GM20000 (cell line): ENCODE data around the gene LHFPL3.

Experiments
- DNase-seq: peaks from one replicate; pipeline ENCODE4 v3.0.0; 2012; ENCODE audit warnings: low spot score
- TF ChIP-seq, protein P1 (sequence below): IDR thresholded peaks from 2 replicates; pipeline ENCODE4 v1.5.1; 2012; ENCODE audit warnings: mild to moderate bottlenecking, control low read depth; ENCODE audit errors: extremely low read depth, missing control alignments

The LHFPL3 gene

DNA sequence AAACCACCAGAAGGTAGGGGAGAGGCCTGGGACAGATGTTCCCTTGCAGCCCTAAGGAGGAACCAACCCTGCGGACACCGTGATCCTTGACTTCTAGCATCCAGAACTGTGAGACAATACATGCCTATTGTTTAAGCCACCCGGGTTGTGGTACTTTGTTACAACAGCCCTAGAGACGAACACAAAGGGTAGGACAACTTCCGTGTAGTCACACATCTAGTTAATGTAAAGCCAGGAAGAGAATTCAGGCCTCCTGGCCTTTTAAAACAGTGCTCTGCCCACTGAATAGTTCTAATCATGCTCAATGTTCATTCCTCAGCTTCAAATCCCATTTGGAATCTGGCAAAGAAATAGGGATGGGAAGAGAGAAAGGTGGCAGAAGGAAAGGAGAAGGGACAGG lies 445.4 kb downstream of the LHFPL3 start:
- no peak for DNase-seq
- TF ChIP-seq, protein P1, sequence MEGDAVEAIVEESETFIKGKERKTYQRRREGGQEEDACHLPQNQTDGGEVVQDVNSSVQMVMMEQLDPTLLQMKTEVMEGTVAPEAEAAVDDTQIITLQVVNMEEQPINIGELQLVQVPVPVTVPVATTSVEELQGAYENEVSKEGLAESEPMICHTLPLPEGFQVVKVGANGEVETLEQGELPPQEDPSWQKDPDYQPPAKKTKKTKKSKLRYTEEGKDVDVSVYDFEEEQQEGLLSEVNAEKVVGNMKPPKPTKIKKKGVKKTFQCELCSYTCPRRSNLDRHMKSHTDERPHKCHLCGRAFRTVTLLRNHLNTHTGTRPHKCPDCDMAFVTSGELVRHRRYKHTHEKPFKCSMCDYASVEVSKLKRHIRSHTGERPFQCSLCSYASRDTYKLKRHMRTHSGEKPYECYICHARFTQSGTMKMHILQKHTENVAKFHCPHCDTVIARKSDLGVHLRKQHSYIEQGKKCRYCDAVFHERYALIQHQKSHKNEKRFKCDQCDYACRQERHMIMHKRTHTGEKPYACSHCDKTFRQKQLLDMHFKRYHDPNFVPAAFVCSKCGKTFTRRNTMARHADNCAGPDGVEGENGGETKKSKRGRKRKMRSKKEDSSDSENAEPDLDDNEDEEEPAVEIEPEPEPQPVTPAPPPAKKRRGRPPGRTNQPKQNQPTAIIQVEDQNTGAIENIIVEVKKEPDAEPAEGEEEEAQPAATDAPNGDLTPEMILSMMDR, result no peak

- DNase-seq, result no peak
- TF ChIP-seq, protein P1, result no peak
Observed at GRCh38 chr7:104775531-104775930, 447.1 kb downstream of the LHFPL3 start.

DNA sequence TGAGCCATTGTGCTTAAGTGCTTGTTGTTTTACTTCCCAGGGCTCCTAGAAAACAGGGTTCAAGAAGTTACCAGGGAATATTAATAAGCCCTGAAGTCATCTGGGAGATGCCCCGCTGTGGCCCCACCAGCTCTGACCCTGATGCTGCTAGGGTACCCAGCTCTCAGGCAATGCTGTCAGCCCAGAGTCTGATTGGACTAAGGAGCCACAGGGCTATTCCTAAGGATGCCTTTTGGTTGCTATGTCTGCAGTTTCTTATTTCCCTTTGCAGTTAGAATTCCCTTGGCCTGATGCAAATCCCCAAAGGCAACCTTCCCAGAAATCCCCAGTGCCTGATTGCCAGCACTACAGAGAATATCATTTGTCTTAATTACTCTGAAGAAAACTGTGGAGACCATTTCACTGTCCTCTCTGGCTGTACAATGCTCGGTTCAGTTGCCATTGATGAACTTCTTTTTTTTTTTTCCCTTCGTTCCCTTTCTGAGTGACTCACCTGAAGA lies 448.9 kb downstream of the LHFPL3 start:
- DNase-seq, result no peak
- TF ChIP-seq, protein P1, result no peak

- DNase-seq, result no peak
- TF ChIP-seq, protein P1, result no peak
Observed at GRCh38 chr7:104779888-104780287, 451.5 kb downstream of the LHFPL3 start.

DNA sequence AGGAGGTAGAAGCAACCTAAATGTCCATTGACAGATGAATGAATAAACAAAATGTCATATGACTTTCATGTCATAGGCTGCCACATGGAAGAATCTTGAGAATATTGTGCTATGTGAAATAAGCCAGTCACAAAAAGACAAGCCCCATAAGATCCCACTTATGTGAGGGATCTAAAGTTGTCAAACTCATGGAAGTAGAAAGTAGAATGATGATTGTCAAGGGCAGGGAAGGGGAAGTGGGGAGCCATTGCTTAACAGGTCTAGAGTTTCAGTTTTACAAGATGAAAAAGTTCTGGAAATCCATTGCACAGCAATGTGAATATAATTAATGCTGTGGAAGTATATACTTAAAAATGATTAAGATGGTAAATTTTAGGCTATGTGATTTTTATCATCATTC lies 456.3 kb downstream of the LHFPL3 start:
- TF ChIP-seq, protein P1, result no peak
- no peak for DNase-seq

GRCh38 chr7:104789780-104790179 lies 461.4 kb downstream of the LHFPL3 start:
- TF ChIP-seq, protein P1, result no peak

DNA sequence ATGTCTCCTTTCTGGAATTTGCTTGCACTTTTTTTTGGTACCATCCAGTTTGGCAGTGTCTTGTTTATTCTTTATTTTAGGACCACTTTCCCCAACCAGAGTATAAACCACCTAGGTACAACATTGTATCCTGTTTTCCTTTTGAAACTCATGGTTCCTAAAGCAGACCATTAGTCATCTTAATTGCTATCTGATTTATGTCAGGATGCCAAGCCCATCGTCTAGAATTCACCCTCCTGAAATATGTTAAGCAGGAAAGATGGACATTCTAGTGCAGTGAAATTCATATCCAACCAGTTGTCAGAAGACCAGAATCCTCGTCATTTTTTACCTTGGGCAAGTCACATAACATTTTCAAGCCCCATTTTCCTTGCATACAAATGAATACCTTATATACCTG lies 462.0 kb downstream of the LHFPL3 start:
- no peak for DNase-seq
- TF ChIP-seq, protein P1, result no peak

More at GRCh38 chr7:104789780-104790179, 461.4 kb downstream of the LHFPL3 start:
- DNase-seq, result no peak
